Upper lobe of right lung (tissue), 1 donor: ENCODE data around the gene SLC35F3. TPM values are rescaled to one million over a fixed set of nuclear protein-coding genes. Genes with fewer than 3 reads are reported as not detected.

Experiments
- ATAC-seq: fragments of 200-7000 bp; cut with Tn5 transposase; one replicate; pipeline ENCODE4 v1.9.1; 2020; ENCODE audit warnings: mild to moderate bottlenecking, moderate library complexity
- DNase-seq: peaks from one replicate; pipeline ENCODE4 v3.0.0-alpha.2; 2020
- H3K27ac ChIP-seq: fragments of 200-600 bp; one replicate; pipeline ENCODE4 v1.8.0; 2022
- H3K27me3 ChIP-seq: fragments of 200-600 bp; one replicate; pipeline ENCODE4 v1.8.0; 2022; ENCODE audit warnings: mild to moderate bottlenecking
- H3K36me3 ChIP-seq: fragments of 200-600 bp; one replicate; pipeline ENCODE4 v1.8.0; 2022
- H3K4me1 ChIP-seq: fragments of 200-600 bp; one replicate; pipeline ENCODE4 v1.8.0; 2022
- H3K4me3 ChIP-seq: fragments of 200-600 bp; one replicate; pipeline ENCODE4 v1.8.0; 2022; ENCODE audit warnings: mild to moderate bottlenecking
- H3K9me3 ChIP-seq: fragments of 200-600 bp; one replicate; pipeline ENCODE4 v1.8.0; 2022
- CTCF ChIP-seq: fragments of 200-600 bp; IDR thresholded peaks from one replicate; pipeline ENCODE4 v1.8.0; 2022; ENCODE audit warnings: antibody characterized with exemption
- intact Hi-C: fragments of 100-400 bp; cut with DNase I; formaldehyde crosslinking; loops from one replicate; pipeline ENCODE4 v1.11.0; 2022
- total RNA-seq: library from RNA; stranded (reverse); fragmentation: NEBNext Ultra II Directional; extraction: Animal tissue kit (Norgen Biotek cat#: 25700); gene quantifications from one replicate; pipeline ENCODE4 v1.2.1, GENCODE V29; 2021
- donor health status: DM: no; HTN: yes; CAD: no; lungs with severe emphysema.

Gene SLC35F3
- total RNA-seq, 1 donor from 2014 or later, result 0.29 TPM

- TF ChIP-seq CTCF, result no peak
- Histone ChIP-seq H3K4me1 (no peaks in the 10 kb centered on the region), H3K36me3 (no peaks in the 10 kb centered on the region), H3K4me3 (no peak overlapping the region), H3K27ac (no peak overlapping the region), H3K9me3 (no peaks in the 10 kb centered on the region), H3K27me3 (no peaks in the 10 kb centered on the region)
- intact Hi-C loops, result no loop called here
- no peak for DNase-seq
- ATAC-seq, result no peak
Measured at GRCh38 chr1:234357831-234358230, 453.4 kb downstream of the SLC35F3 start.

DNA sequence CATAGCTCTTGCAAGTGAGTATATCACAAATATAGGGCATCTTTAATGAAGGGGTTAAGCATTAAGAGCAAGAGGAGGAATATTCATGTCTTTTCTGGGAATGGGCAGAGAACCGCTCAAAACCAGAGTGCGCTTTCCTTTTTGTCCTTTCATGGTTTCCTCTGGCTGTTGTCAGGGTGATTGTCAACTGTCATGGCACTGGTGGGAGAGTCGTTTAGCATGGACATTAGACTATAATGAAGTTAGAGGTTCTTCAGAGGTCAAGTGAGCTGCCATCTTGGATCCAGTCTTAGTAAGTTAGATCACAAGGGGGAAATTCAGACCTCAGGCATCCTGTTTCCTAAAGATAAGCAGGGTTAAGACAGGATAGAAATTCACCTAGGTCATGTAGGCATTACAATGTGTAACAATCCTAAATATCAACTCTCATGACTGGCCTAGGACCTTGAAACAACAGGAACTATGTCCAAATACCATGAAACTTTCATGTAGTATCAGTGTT is 456.7 kb downstream of the SLC35F3 start:
- Histone ChIP-seq H3K4me1 (no peaks in the 10 kb centered on the region), H3K27ac (no peak overlapping the region), H3K27me3 (no peaks in the 10 kb centered on the region), H3K36me3 (no peaks in the 10 kb centered on the region), H3K9me3 (no peaks in the 10 kb centered on the region), H3K4me3 (no peak overlapping the region)
- no peak for TF ChIP-seq CTCF
- no peak for ATAC-seq
- no peak for DNase-seq
- intact Hi-C loops, result no loop called here

- no peak for TF ChIP-seq CTCF
- Histone ChIP-seq H3K9me3 (no peaks in the 10 kb centered on the region), H3K27ac (no peak overlapping the region), H3K4me1 (no peaks in the 10 kb centered on the region), H3K4me3 (no peak overlapping the region), H3K27me3 (no peaks in the 10 kb centered on the region), H3K36me3 (no peaks in the 10 kb centered on the region)
- DNase-seq, result no peak
- no peak for ATAC-seq
- intact Hi-C loops, result no loop called here
Measured at GRCh38 chr1:234362558-234362957, 458.1 kb downstream of the SLC35F3 start.

DNA sequence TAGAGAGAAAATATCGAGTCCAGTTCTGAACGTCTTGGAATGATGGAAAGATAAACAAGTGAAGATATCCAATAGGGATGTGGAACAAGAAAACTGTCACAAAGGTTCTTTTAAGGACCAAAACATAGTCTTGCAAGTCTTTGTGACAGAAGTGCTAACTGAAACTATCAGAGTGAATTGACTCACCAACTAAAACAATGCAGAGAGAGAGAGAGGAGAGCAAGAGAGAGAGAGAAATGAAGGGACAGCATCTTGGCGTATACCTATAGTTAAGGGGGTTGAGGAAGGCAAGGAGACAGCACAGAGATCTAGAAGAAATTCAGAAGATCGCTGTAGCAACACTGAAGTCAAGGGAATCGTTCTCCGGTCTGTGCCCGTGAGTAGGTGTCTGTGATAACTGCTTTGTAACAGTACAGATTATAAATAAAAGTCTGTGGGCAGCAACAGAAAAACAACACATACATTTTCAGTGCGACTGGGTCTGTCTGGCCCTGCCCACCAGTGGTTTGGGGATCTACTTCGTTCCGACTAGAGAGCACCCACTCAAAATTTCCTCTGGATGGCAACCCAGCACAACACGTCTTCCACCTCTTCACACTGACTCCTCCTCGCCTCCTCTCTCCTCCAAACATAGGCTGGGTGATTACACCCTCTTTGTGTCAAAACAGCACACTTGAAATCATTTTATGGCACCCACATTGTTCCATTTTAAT is 464.0 kb downstream of the SLC35F3 start:
- Histone ChIP-seq H3K36me3 (no peaks in the 10 kb centered on the region), H3K4me3 (no peak overlapping the region)

DNA sequence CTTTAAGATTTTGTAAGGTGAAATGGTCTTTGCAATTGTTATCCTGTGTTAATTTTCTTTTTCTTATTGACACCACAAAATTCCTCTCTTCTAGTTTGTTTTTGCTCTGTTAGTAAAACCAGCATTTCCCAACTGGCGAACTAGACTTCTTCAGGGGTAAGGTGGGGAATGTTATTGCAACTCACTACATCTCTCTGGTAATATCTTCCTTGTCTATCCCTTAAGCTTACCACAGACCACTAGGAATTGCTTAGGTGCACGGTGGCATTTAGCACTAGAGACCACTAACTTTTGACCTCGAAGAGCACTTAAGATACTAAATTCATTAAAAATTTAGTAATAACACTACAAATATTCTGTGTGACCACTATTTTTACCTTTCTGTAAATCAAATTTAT is 464.6 kb downstream of the SLC35F3 start:
- ATAC-seq (no peak), DNase-seq (no peak)
- H3K4me1 ChIP-seq, result peaks cover 6% of the 10 kb centered on the region
- no peaks in the 10 kb centered on the region for H3K9me3 ChIP-seq
- intact Hi-C loops, result no loop called here
- no peaks in the 10 kb centered on the region for H3K27me3 ChIP-seq
- H3K4me3 ChIP-seq, result no peak overlapping the region
- TF ChIP-seq CTCF, result no peak
- no peaks in the 10 kb centered on the region for H3K36me3 ChIP-seq
- H3K27ac ChIP-seq, result no peak overlapping the region

More for the DNA sequence above, 464.0 kb downstream of the SLC35F3 start:
- no peak overlapping the region for H3K27ac ChIP-seq
- no peak for TF ChIP-seq CTCF
- peaks cover 6% of the 10 kb centered on the region for H3K4me1 ChIP-seq
- no peaks in the 10 kb centered on the region for H3K9me3 ChIP-seq
- DNase-seq (no peak), ATAC-seq (no peak)
- H3K27me3 ChIP-seq, result no peaks in the 10 kb centered on the region
- intact Hi-C loops, result no loop called here
